Measurements from ENCODE around the gene UTP11.

Gene UTP11

GRCh38 chr1:38041936-38042834, 29.7 kb downstream of the UTP11 start:
- TF ChIP-seq PKNOX1 (IDR thresholded peaks at IDR 0.05), result peak; percentile 40; the same call in 1 of the 2 replicates
- TF ChIP-seq CTBP1 (IDR thresholded peaks at IDR 0.05; ENCODE audit: borderline replicate concordance), result no peak
- POLR2A ChIA-PET, result no interaction called here
- CTCF ChIA-PET, result no interaction called here

GRCh38 chr1:38043036-38043747, 30.7 kb downstream of the UTP11 start:
- DNase-seq (ENCODE audit: extremely low spot score), result no peak
- CTCF ChIA-PET, result no interaction called here
- POLR2A ChIA-PET, result no interaction called here

More at GRCh38 chr1:38041936-38042834, 29.7 kb downstream of the UTP11 start:
- no peak for DNase-seq (ENCODE audit: extremely low spot score)

GRCh38 chr1:38044221-38045215, 32.0 kb downstream of the UTP11 start:
- TF ChIP-seq SUZ12 (IDR thresholded peaks at IDR 0.05) (no peak), FOXA1 (IDR thresholded peaks at IDR 0.05) (no peak), BHLHE40 (IDR thresholded peaks at IDR 0.05; ENCODE audit: borderline replicate concordance) (no peak), ARNT (IDR thresholded peaks at IDR 0.05) (no peak), PKNOX1 (IDR thresholded peaks at IDR 0.05) (no peak), FOXM1 (IDR thresholded peaks at IDR 0.05; ENCODE audit: borderline replicate concordance) (no peak), TARDBP (IDR thresholded peaks at IDR 0.05) (no peak)
- DNase-seq (ENCODE audit: extremely low spot score), result no peak
- POLR2A ChIA-PET, result no interaction called here
- CTCF ChIA-PET, result no interaction called here

More at GRCh38 chr1:38043036-38043747, 30.7 kb downstream of the UTP11 start:
- TF ChIP-seq SUZ12 (IDR thresholded peaks at IDR 0.05) (no peak), ARNT (IDR thresholded peaks at IDR 0.05) (no peak), PKNOX1 (IDR thresholded peaks at IDR 0.05) (no peak), FOXA1 (IDR thresholded peaks at IDR 0.05) (no peak), ELF4 (IDR thresholded peaks at IDR 0.05) (no peak), BHLHE40 (IDR thresholded peaks at IDR 0.05; ENCODE audit: borderline replicate concordance) (no peak), LEF1 (IDR thresholded peaks at IDR 0.05; ENCODE audit: borderline replicate concordance) (no peak), SP1 (IDR thresholded peaks at IDR 0.05) (no peak), ZNF384 (IDR thresholded peaks at IDR 0.05) (no peak), HDGF (IDR thresholded peaks at IDR 0.05; ENCODE audit: borderline replicate concordance) (no peak), FOXM1 (IDR thresholded peaks at IDR 0.05; ENCODE audit: borderline replicate concordance) (no peak), FOXK2 (IDR thresholded peaks at IDR 0.05) (no peak), CTBP1 (IDR thresholded peaks at IDR 0.05; ENCODE audit: borderline replicate concordance) (no peak), NFRKB (IDR thresholded peaks at IDR 0.05) (no peak), L3MBTL2 (conservative IDR thresholded peaks at IDR 0.05) (no peak), TARDBP (IDR thresholded peaks at IDR 0.05) (no peak)

GRCh38 chr1:38045401-38046332, 33.1 kb downstream of the UTP11 start:
- ChIA-PET POLR2A (interaction anchor here (1.0 kb wide), 1 partner anchor 173 kb away, joined by 3 read pairs; no protein-coding TSS in a partner anchor), CTCF (interaction anchor here (1.2 kb wide), 1 partner anchor 26 kb away, joined by 4 read pairs; no protein-coding TSS in a partner anchor)
- TF ChIP-seq LEF1 (IDR thresholded peaks at IDR 0.05; ENCODE audit: borderline replicate concordance), result no peak
- no peak for DNase-seq (ENCODE audit: extremely low spot score)

- TF ChIP-seq CTBP1 (IDR thresholded peaks at IDR 0.05; ENCODE audit: borderline replicate concordance), result no peak
- no peak for TF ChIP-seq BHLHE40 (IDR thresholded peaks at IDR 0.05; ENCODE audit: borderline replicate concordance)
- no peak for TF ChIP-seq ZNF384 (IDR thresholded peaks at IDR 0.05)
- TF ChIP-seq FOXM1 (IDR thresholded peaks at IDR 0.05; ENCODE audit: borderline replicate concordance), result no peak
- TF ChIP-seq HDGF (IDR thresholded peaks at IDR 0.05; ENCODE audit: borderline replicate concordance), result no peak
- TF ChIP-seq FOXK2 (IDR thresholded peaks at IDR 0.05), result no peak
- no peak for TF ChIP-seq ELF4 (IDR thresholded peaks at IDR 0.05)
- TF ChIP-seq ARNT (IDR thresholded peaks at IDR 0.05), result no peak
- TF ChIP-seq L3MBTL2 (conservative IDR thresholded peaks at IDR 0.05), result no peak
- TF ChIP-seq SUZ12 (IDR thresholded peaks at IDR 0.05), result no peak
- TF ChIP-seq FOXA1 (IDR thresholded peaks at IDR 0.05), result no peak
- no peak for TF ChIP-seq NFRKB (IDR thresholded peaks at IDR 0.05)
- no peak for TF ChIP-seq SP1 (IDR thresholded peaks at IDR 0.05)
- no peak for TF ChIP-seq PKNOX1 (IDR thresholded peaks at IDR 0.05)
- no peak for TF ChIP-seq LEF1 (IDR thresholded peaks at IDR 0.05; ENCODE audit: borderline replicate concordance)
- TF ChIP-seq TARDBP (IDR thresholded peaks at IDR 0.05), result no peak
- DNase-seq (ENCODE audit: extremely low spot score), result no peak
- ChIA-PET CTCF (interaction anchor here (1.2 kb wide), 1 partner anchor 25 kb away, joined by 4 read pairs; no protein-coding TSS in a partner anchor), POLR2A (interaction anchor here (0.6 to 1.0 kb wide), 6 partner anchors 9 to 772 kb away, joined by 3 to 7 read pairs (median 3); partner anchors contain the start of gene MTF1)
Observed at GRCh38 chr1:38046333-38046883, 33.9 kb downstream of the UTP11 start, which contains the start of gene POU3F1. Gene POU3F1 (minus strand): TSS chr1:38046793. CDS start chr1:38046743, 50 bp downstream.
